GM23338 (cell line): ENCODE data around the gene FAM241A. TPM values are rescaled to one million over a fixed set of nuclear protein-coding genes. Genes with fewer than 3 reads are reported as not detected.

Experiments used
- ATAC-seq: fragments of 200-7000 bp; cut with Tn5 transposase; 3 replicates; pipeline ENCODE4 v1.9.1; 2020
- DNase-seq: peaks from one replicate; pipeline ENCODE4 v3.0.0-alpha.2; 2015; ENCODE audit warnings: low spot score
- H2AFZ ChIP-seq: fragments of 200-600 bp; sonication (generic); 2 replicates; pipeline ENCODE4 v1.8.0; 2016; ENCODE audit warnings: antibody characterized with exemption, mild to moderate bottlenecking, moderate library complexity
- H3F3A ChIP-seq: fragments of 200-600 bp; sonication (generic); replicated peaks from 2 replicates; pipeline ENCODE4 v1.8.0; 2017; ENCODE audit warnings: antibody characterized with exemption, mixed run types, low read depth
- H3K27ac ChIP-seq: fragments of 200-600 bp; sonication (generic); 2 replicates; pipeline ENCODE4 v1.6.1; 2016; ENCODE audit warnings: low read depth
- H3K27me3 ChIP-seq: fragments of 200-600 bp; sonication (generic); 2 replicates; pipeline ENCODE4 v1.8.0; 2016; ENCODE audit warnings: mild to moderate bottlenecking, mixed run types, moderate library complexity; ENCODE audit not compliant: insufficient read depth
- H3K36me3 ChIP-seq: fragments of 200-600 bp; sonication (generic); 2 replicates; pipeline ENCODE4 v1.8.0; 2016; ENCODE audit warnings: mild to moderate bottlenecking; ENCODE audit not compliant: insufficient read depth
- H3K4me1 ChIP-seq: fragments of 200-600 bp; sonication (generic); 2 replicates; pipeline ENCODE4 v1.8.0; 2016; ENCODE audit warnings: mild to moderate bottlenecking, moderate library complexity; ENCODE audit not compliant: insufficient read depth
- H3K4me2 ChIP-seq: fragments of 200-600 bp; sonication (generic); 2 replicates; pipeline ENCODE4 v1.7.1; 2017; ENCODE audit warnings: mixed run types
- H3K4me3 ChIP-seq: fragments of 200-600 bp; sonication (generic); 2 replicates; pipeline ENCODE4 v1.6.1; 2016; ENCODE audit warnings: mixed run types
- H3K79me2 ChIP-seq: fragments of 200-600 bp; sonication (generic); replicated peaks from 2 replicates; pipeline ENCODE4 v1.8.0; 2017; ENCODE audit warnings: mild to moderate bottlenecking; ENCODE audit not compliant: insufficient read depth
- H3K9me2 ChIP-seq: fragments of 200-600 bp; sonication (generic); 2 replicates; pipeline ENCODE4 v1.8.0; 2017; ENCODE audit not compliant: insufficient read depth
- H4K20me1 ChIP-seq: fragments of 200-600 bp; sonication (generic); replicated peaks from 2 replicates; pipeline ENCODE4 v1.8.0; 2017; ENCODE audit warnings: mild to moderate bottlenecking; ENCODE audit not compliant: insufficient read depth
- H3K27ac Mint-ChIP-seq: 2 replicates; pipeline ENCODE4 v1.8.0; 2020; ENCODE audit warnings: inconsistent platforms, mild to moderate bottlenecking, moderate library complexity, mixed read lengths
- H3K27me3 Mint-ChIP-seq: 3 replicates; pipeline ENCODE4 v1.8.0; 2022; ENCODE audit warnings: low read depth, mild to moderate bottlenecking, moderate library complexity, mixed read lengths, inconsistent platforms; ENCODE audit not compliant: insufficient read depth, poor library complexity
- H3K36me3 Mint-ChIP-seq: 3 replicates; pipeline ENCODE4 v1.8.0; 2021; ENCODE audit warnings: low read depth, mild to moderate bottlenecking, inconsistent platforms, moderate library complexity, mixed read lengths
- H3K4me1 Mint-ChIP-seq: 3 replicates; pipeline ENCODE4 v1.8.0; 2020; ENCODE audit warnings: mild to moderate bottlenecking, inconsistent platforms, mixed read lengths
- H3K4me3 Mint-ChIP-seq: 3 replicates; pipeline ENCODE4 v1.8.0; 2021; ENCODE audit warnings: moderate library complexity, mild to moderate bottlenecking, inconsistent platforms, mixed read lengths
- H3K9me3 Mint-ChIP-seq: 3 replicates; pipeline ENCODE4 v1.8.0; 2020; ENCODE audit warnings: moderate library complexity, mild to moderate bottlenecking, inconsistent platforms, mixed read lengths
- CTCF ChIP-seq, 2 experiments: fragments of 200-600 bp in 1 of 2; sonication (generic) in 1 of 2; conservative IDR thresholded peaks; 2 replicates each; pipeline versions ENCODE4 v1.5.1 to v1.6.1; 2016 to 2017; ENCODE audit warnings: antibody characterized with exemption in 2 of 2, low read depth in 2 of 2, mild to moderate bottlenecking in 2 of 2, moderate library complexity in 1 of 2
- EZH2 ChIP-seq: fragments of 200-600 bp; sonication (generic); IDR thresholded peaks from one replicate; pipeline ENCODE4 v1.8.0; 2017; ENCODE audit warnings: antibody characterized with exemption, mild to moderate bottlenecking, low read depth; ENCODE audit not compliant: unreplicated experiment
- EZH2phosphoT487 ChIP-seq: fragments of 200-600 bp; sonication (generic); IDR thresholded peaks from one replicate; pipeline ENCODE4 v1.8.1; 2018; ENCODE audit warnings: antibody characterized with exemption; ENCODE audit not compliant: unreplicated experiment
- NANOG ChIP-seq: IDR thresholded peaks from 2 replicates; pipeline ENCODE4 v1.6.1; 2016; ENCODE audit warnings: antibody characterized with exemption, borderline replicate concordance
- POLR2AphosphoS5 ChIP-seq: IDR thresholded peaks from 2 replicates; pipeline ENCODE4 v1.6.1; 2016; ENCODE audit warnings: antibody characterized with exemption, low read depth
- ZNF114 ChIP-seq: fragments of 250-450 bp; sonication (Bioruptor Pico); IDR thresholded peaks from 2 replicates; pipeline ENCODE4 v1.5.0; 2020; ENCODE audit warnings: mild to moderate bottlenecking, moderate library complexity
- ZNF331 ChIP-seq: fragments of 250-450 bp; sonication (Bioruptor Pico); IDR thresholded peaks from 2 replicates; pipeline ENCODE4 v1.5.0; 2020; ENCODE audit warnings: low read depth, mild to moderate bottlenecking, moderate library complexity
- ZNF462 ChIP-seq: fragments of 250-450 bp; sonication (Bioruptor Pico); IDR thresholded peaks from 2 replicates; pipeline ENCODE4 v1.5.0; 2020; ENCODE audit warnings: mild to moderate bottlenecking, moderate library complexity
- polyA plus RNA-seq: library from polyadenylated mRNA; unstranded; fragments of >200 nt; fragmentation: Nextera tagmentation; extraction: Ambion mirVana; gene quantifications from 2 replicates; pipeline ENCODE4 v1.2.1, GENCODE V29; 2016
- total RNA-seq: library from RNA; depleted of rRNA; stranded (reverse); fragments of >200 nt; shearing (Covaris generic); gene quantifications from 2 replicates; pipeline ENCODE4 v1.2.3, GENCODE V29; 2014

FAM241A gene
- total and polyA plus RNA-seq, 2 experiments from 2014 or later, result 0.58 to 0.63 TPM

GRCh38 chr4:112199041-112199440 is 53.8 kb downstream of the FAM241A start (continued):
- no peak for TF ChIP-seq CTCF (conservative IDR thresholded peaks at IDR 0.05; ENCODE audit: low read depth in 2 of 2)
- no peak for TF ChIP-seq ZNF331 (CRISPR knock-in tag)
- no peak for TF ChIP-seq ZNF462 (CRISPR knock-in tag)
- TF ChIP-seq ZNF114 (CRISPR knock-in tag), result no peak
- TF ChIP-seq NANOG, result no peak
- no peak for TF ChIP-seq EZH2phosphoT487
- no peak for TF ChIP-seq EZH2

DNA sequence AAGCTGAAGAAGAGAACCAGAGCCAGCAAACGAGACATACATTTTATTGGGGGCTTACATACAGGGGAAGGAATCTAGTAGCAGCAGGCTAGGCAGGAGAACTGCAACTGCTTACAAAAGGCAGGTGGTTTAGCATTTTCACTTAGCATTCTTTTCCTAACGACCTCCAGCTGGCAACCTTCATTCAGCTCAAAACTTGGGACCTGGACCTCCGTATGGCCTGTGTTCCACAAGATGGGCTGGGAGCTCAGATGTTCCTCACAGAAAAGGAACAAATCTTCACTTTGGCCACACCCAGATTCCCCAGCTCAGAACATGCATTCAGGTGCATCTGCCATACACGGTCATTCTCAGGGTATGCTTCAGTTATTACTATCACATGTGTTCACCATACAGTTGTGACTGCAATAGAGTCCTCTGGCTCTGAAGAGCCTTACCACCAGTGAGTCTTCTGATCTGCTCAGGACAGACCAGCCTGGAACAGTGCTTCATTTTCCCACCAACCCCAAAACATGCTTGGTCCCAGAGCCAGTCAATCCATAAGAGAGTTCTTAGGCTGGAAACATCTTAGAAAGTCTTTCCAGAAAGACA is 56.8 kb downstream of the FAM241A start:
- ATAC-seq (peak; percentile 45), DNase-seq (peak; percentile 20)
- Histone ChIP-seq H3K27ac (no peak overlapping the region), H3K4me2 (no peak overlapping the region), H3K79me2 (no peaks in the 10 kb centered on the region), H3K4me3 (no peak overlapping the region), H3K9me2 (peaks cover 8% of the 10 kb centered on the region; the same call in 1 of the 2 replicates), H3K36me3 (no peaks in the 10 kb centered on the region), H2AFZ (peak overlapping the region; percentile 76; the same call in 1 of the 2 replicates), H3K4me1 (peaks cover 4% of the 10 kb centered on the region; the same call in 1 of the 2 replicates), H4K20me1 (no peaks in the 10 kb centered on the region), H3K27me3 (no peaks in the 10 kb centered on the region), H3F3A (no peaks in the 10 kb centered on the region)
- Mint-ChIP-seq H3K9me3 (no peaks in the 10 kb centered on the region), H3K36me3 (no peaks in the 10 kb centered on the region), H3K27me3 (no peaks in the 10 kb centered on the region), H3K4me3 (no peak overlapping the region), H3K27ac (no peak overlapping the region; the same call in 1 of the 2 replicates), H3K4me1 (peaks cover 9% of the 10 kb centered on the region)
- TF ChIP-seq POLR2AphosphoS5 (no peak), ZNF462 (CRISPR knock-in tag) (peak; percentile 94)
